Peyer's patch (tissue), 4 donors: ENCODE data around the gene GAK. TPM values are rescaled to one million over a fixed set of nuclear protein-coding genes. Genes with fewer than 3 reads are reported as not detected.

ENCODE experiments used
- DNase-seq, 3 donors: peaks; one replicate each; pipeline ENCODE4 v3.0.0-alpha.2; 2017 to 2019
- H3K27ac ChIP-seq, 4 donors: fragments of 200-600 bp; sonication (generic); one replicate each; pipeline ENCODE4 v1.5.1; 2016 to 2019
- H3K27me3 ChIP-seq, 2 donors: fragments of 200-600 bp; sonication (generic); one replicate each; pipeline ENCODE4 v1.5.1; 2019
- H3K36me3 ChIP-seq, 3 donors: fragments of 200-600 bp; sonication (generic); one replicate each; pipeline ENCODE4 v1.5.1; 2016 to 2019
- H3K4me1 ChIP-seq, 4 donors: fragments of 200-600 bp; sonication (generic); one replicate each; pipeline ENCODE4 v1.5.1; 2016 to 2019
- H3K4me3 ChIP-seq, 4 donors: fragments of 200-600 bp; sonication (generic); 1 replicate in 3 of 4; 2 replicates in 1 of 4; pipeline ENCODE4 v1.5.1; 2016 to 2019; ENCODE audit warnings: mild to moderate bottlenecking in 1 of 4
- H3K9me3 ChIP-seq, 4 donors: fragments of 200-600 bp; sonication (generic); one replicate each; pipeline ENCODE4 v1.5.1; 2016 to 2019; ENCODE audit warnings: mild to moderate bottlenecking in 1 of 4
- CTCF ChIP-seq, 6 experiments: fragments of 450-650 bp in 4 of 6; fragments of 200-600 bp in 2 of 6; sonication (generic) in 1 of 6; IDR thresholded peaks; one replicate each; pipeline ENCODE4 v1.5.1; 2017 to 2019; ENCODE audit warnings: antibody characterized with exemption in 6 of 6, mild to moderate bottlenecking in 3 of 6, moderate library complexity in 1 of 6
- POLR2A ChIP-seq, 2 donors: fragments of 450-650 bp; IDR thresholded peaks; one replicate each; pipeline ENCODE4 v1.5.1; 2017; ENCODE audit warnings: antibody characterized with exemption in 2 of 2, mild to moderate bottlenecking in 2 of 2, moderate library complexity in 2 of 2
- total RNA-seq, 4 donors: library from RNA; depleted of rRNA; stranded (reverse); fragments of >200 nt; gene quantifications; one replicate each; pipeline ENCODE4 v1.1.0, GENCODE V29; 2016

GAK gene
- total RNA-seq, 4 donors from 2014 or later, result 248 to 362 (median 351) TPM

GRCh38 chr4:884896-885295 lies 47.2 kb downstream of the GAK start:
- no peak overlapping the region for H3K27ac ChIP-seq
- DNase-seq, result no peak
- no peaks in the 10 kb centered on the region for H3K4me1 ChIP-seq
- TF ChIP-seq POLR2A (IDR thresholded peaks at IDR 0.05) (no peak), CTCF (IDR thresholded peaks at IDR 0.05) (no peak)
- peaks cover 0 to 95% (median 0%) of the 10 kb centered on the region in 3 donors for H3K36me3 ChIP-seq
- H3K9me3 ChIP-seq, result no peaks in the 10 kb centered on the region
- H3K27me3 ChIP-seq, result no peaks in the 10 kb centered on the region
- no peak overlapping the region for H3K4me3 ChIP-seq

GRCh38 chr4:884259-884658 lies 47.9 kb downstream of the GAK start:
- no peak overlapping the region for H3K27ac ChIP-seq
- no peak for TF ChIP-seq CTCF (IDR thresholded peaks at IDR 0.05)
- TF ChIP-seq POLR2A (IDR thresholded peaks at IDR 0.05), result no peak
- no peak overlapping the region for H3K4me3 ChIP-seq
- H3K27me3 ChIP-seq, result no peaks in the 10 kb centered on the region
- no peak for DNase-seq
- H3K4me1 ChIP-seq, result no peaks in the 10 kb centered on the region
- peaks cover 0 to 95% (median 0%) of the 10 kb centered on the region in 3 donors for H3K36me3 ChIP-seq
- no peaks in the 10 kb centered on the region for H3K9me3 ChIP-seq

GRCh38 chr4:883377-884095 lies 48.6 kb downstream of the GAK start:
- H3K36me3 ChIP-seq, result peaks cover 0 to 95% (median 0%) of the 10 kb centered on the region in 3 donors
- no peak for DNase-seq
- H3K27ac ChIP-seq, result no peak overlapping the region
- no peaks in the 10 kb centered on the region for H3K4me1 ChIP-seq
- TF ChIP-seq POLR2A (IDR thresholded peaks at IDR 0.05) (no peak), CTCF (IDR thresholded peaks at IDR 0.05) (no peak)
- no peaks in the 10 kb centered on the region for H3K9me3 ChIP-seq
- no peak overlapping the region for H3K4me3 ChIP-seq
- no peaks in the 10 kb centered on the region for H3K27me3 ChIP-seq

GRCh38 chr4:882646-883045 lies 49.5 kb downstream of the GAK start:
- TF ChIP-seq POLR2A (IDR thresholded peaks at IDR 0.05), result no peak
- no peak for TF ChIP-seq CTCF (IDR thresholded peaks at IDR 0.05)
- H3K4me3 ChIP-seq, result no peak overlapping the region
- H3K4me1 ChIP-seq, result no peaks in the 10 kb centered on the region
- no peak overlapping the region for H3K27ac ChIP-seq
- no peaks in the 10 kb centered on the region for H3K27me3 ChIP-seq
- no peak for DNase-seq
- H3K9me3 ChIP-seq, result no peaks in the 10 kb centered on the region
- H3K36me3 ChIP-seq, result peaks cover 0 to 94% (median 0%) of the 10 kb centered on the region in 3 donors

GRCh38 chr4:881709-882108 lies 50.4 kb downstream of the GAK start:
- H3K36me3 ChIP-seq, result peaks cover 0 to 98% (median 0%) of the 10 kb centered on the region in 3 donors
- H3K27me3 ChIP-seq, result no peaks in the 10 kb centered on the region
- H3K4me1 ChIP-seq, result no peaks in the 10 kb centered on the region
- H3K9me3 ChIP-seq, result no peaks in the 10 kb centered on the region
- DNase-seq, result no peak
- TF ChIP-seq CTCF (IDR thresholded peaks at IDR 0.05) (no peak), POLR2A (IDR thresholded peaks at IDR 0.05) (no peak)
- H3K4me3 ChIP-seq, result no peak overlapping the region
- no peak overlapping the region for H3K27ac ChIP-seq
